GM12878 (cell line): ENCODE measurements around the gene DMAC1. TPM values are rescaled to one million over a fixed set of nuclear protein-coding genes. Genes with fewer than 3 reads are reported as not detected.

ENCODE experiments used
- ATAC-seq: fragments of 200-7000 bp; cut with Tn5 transposase; 3 replicates; pipeline ENCODE4 v1.9.1; 2020; ENCODE audit warnings: mild to moderate bottlenecking, moderate library complexity
- BruUV-seq: library from RNA; stranded (reverse); fragments of 400-500 nt; replicated peaks from 2 replicates; lab custom pipeline; 2021; lab: Mats Ljungman, UMichigan
- CTCF ChIA-PET: fragments of 300-600 bp; sonication (Branson Sonifier 250); formaldehyde crosslinking; extraction: SDS; loops from one replicate; lab custom pipeline; 2021; ENCODE audit warnings: inconsistent platforms; lab: Yijun Ruan, JAX
- POLR2A ChIA-PET: fragments of 350-600 bp; formaldehyde crosslinking; extraction: SDS; loops from one replicate; lab custom pipeline; 2021; ENCODE audit warnings: inconsistent platforms; lab: Charles Lee
- RAD21 ChIA-PET: fragments of 300-600 bp; sonication (Branson Sonifier 250); formaldehyde crosslinking; loops from one replicate; lab custom pipeline; 2023; ENCODE audit warnings: antibody characterized with exemption; ENCODE audit not compliant: unreplicated experiment; lab: Charles Lee
- SMC1A ChIA-PET: fragments of 300-600 bp; sonication (Branson Sonifier 250); formaldehyde crosslinking; loops from one replicate; lab custom pipeline; 2023; ENCODE audit not compliant: unreplicated experiment, uncharacterized antibody; lab: Charles Lee
- DNase-seq: peaks from one replicate; pipeline ENCODE4 v3.0.0-alpha.2; 2011; ENCODE audit warnings: low read depth, low spot score
- FAIRE-seq: peaks from 3 replicates; lab custom pipeline; 2011; peaks lifted over from hg19 to GRCh38; lab: Jason Lieb, UNC
- H2AFZ ChIP-seq: 2 replicates; pipeline ENCODE4 v1.6.0; 2011; ENCODE audit warnings: low read depth, low read length, control low read depth; ENCODE audit not compliant: control insufficient read depth
- H3K27ac ChIP-seq: 2 replicates; pipeline ENCODE4 v1.5.1; 2011; ENCODE audit warnings: control low read depth; ENCODE audit not compliant: control insufficient read depth, insufficient read depth
- H3K27me3 ChIP-seq, 2 experiments: replicated peaks in 1 of 2; 2 replicates each; pipeline versions ENCODE4 v1.6.0 to v1.6.1; 2011; ENCODE audit warnings: low read length in 1 of 2; ENCODE audit not compliant: control insufficient read depth in 2 of 2, insufficient read depth in 2 of 2
- H3K36me3 ChIP-seq, 2 experiments: 2 replicates each; pipeline ENCODE4 v1.5.1; 2011; ENCODE audit warnings: low read length in 1 of 2; ENCODE audit not compliant: control insufficient read depth in 2 of 2, insufficient read depth in 2 of 2
- H3K4me1 ChIP-seq: 2 replicates; pipeline ENCODE4 v1.6.1; 2011; ENCODE audit warnings: mild to moderate bottlenecking, low read length, moderate library complexity, mixed read lengths; ENCODE audit not compliant: control insufficient read depth, insufficient read depth
- H3K4me2 ChIP-seq: 2 replicates; pipeline ENCODE4 v1.6.0; 2011; ENCODE audit warnings: control low read depth; ENCODE audit not compliant: control insufficient read depth, insufficient read depth
- H3K4me3 ChIP-seq: fragments of 200-600 bp; sonication (generic); 2 replicates; pipeline ENCODE4 v1.5.1; 2016
- H3K79me2 ChIP-seq: 2 replicates; pipeline ENCODE4 v1.6.0; 2011; ENCODE audit warnings: low read length; ENCODE audit not compliant: control insufficient read depth, insufficient read depth
- H3K9ac ChIP-seq: 2 replicates; pipeline ENCODE4 v1.8.0; 2011; ENCODE audit warnings: low read length, control low read depth, mixed read lengths; ENCODE audit not compliant: control insufficient read depth, insufficient read depth
- H3K9me3 ChIP-seq: replicated peaks from 3 replicates; pipeline ENCODE4 v1.5.1; 2011; ENCODE audit warnings: mild to moderate bottlenecking, low read length; ENCODE audit not compliant: control insufficient read depth, insufficient read depth
- H4K20me1 ChIP-seq: 2 replicates; pipeline ENCODE4 v1.6.0; 2011; ENCODE audit not compliant: control insufficient read depth, insufficient read depth
- CHD2 ChIP-seq: IDR thresholded peaks from 2 replicates; pipeline ENCODE4 v1.6.1; 2011; ENCODE audit warnings: low read depth, low read length, improper control_type of control experiment, borderline replicate concordance
- ETV6 ChIP-seq, 2 experiments: fragments of 450-650 bp in 1 of 2; IDR thresholded peaks in 1 of 2; conservative IDR thresholded peaks in 1 of 2; 2 replicates each; pipeline ENCODE4 v1.6.1; 2014; ENCODE audit warnings: antibody characterized with exemption in 1 of 2, borderline replicate concordance in 1 of 2, low read depth in 1 of 2, mild to moderate bottlenecking in 1 of 2, moderate library complexity in 1 of 2
- IKZF2 ChIP-seq, 2 experiments: fragments of 450-650 bp; IDR thresholded peaks; 2 replicates each; pipeline ENCODE4 v1.6.1; 2017; ENCODE audit warnings: mild to moderate bottlenecking in 2 of 2, moderate library complexity in 2 of 2
- IRF4 ChIP-seq: IDR thresholded peaks from 2 replicates; pipeline ENCODE4 v1.6.1; 2011; ENCODE audit warnings: low read depth, low read length
- JUNB ChIP-seq: IDR thresholded peaks from 2 replicates; pipeline ENCODE4 v1.6.1; 2016; ENCODE audit warnings: antibody characterized with exemption, mild to moderate bottlenecking
- NFXL1 ChIP-seq: fragments of 450-650 bp; IDR thresholded peaks from 2 replicates; pipeline ENCODE4 v1.6.1; 2017; ENCODE audit warnings: antibody characterized with exemption, mild to moderate bottlenecking, borderline replicate concordance
- NFYA ChIP-seq: IDR thresholded peaks from 2 replicates; pipeline ENCODE4 v1.6.1; 2011; ENCODE audit warnings: low read depth, mild to moderate bottlenecking, low read length, improper control_type of control experiment, borderline replicate concordance
- NFYB ChIP-seq: IDR thresholded peaks from 2 replicates; pipeline ENCODE4 v1.6.1; 2011; ENCODE audit warnings: low read depth, mild to moderate bottlenecking, low read length, improper control_type of control experiment, moderate library complexity; ENCODE audit not compliant: insufficient read depth
- SPI1 ChIP-seq: IDR thresholded peaks from 2 replicates; pipeline ENCODE4 v1.6.1; 2011; ENCODE audit warnings: low read depth, mild to moderate bottlenecking, low read length, moderate library complexity, borderline replicate concordance; ENCODE audit not compliant: insufficient read depth
- SRF ChIP-seq, 2 experiments: IDR thresholded peaks; 2 replicates each; pipeline ENCODE4 v1.6.1; 2011; ENCODE audit warnings: low read depth in 2 of 2, low read length in 2 of 2, mild to moderate bottlenecking in 1 of 2, moderate library complexity in 1 of 2
- SUPT20H ChIP-seq: IDR thresholded peaks from 2 replicates; pipeline ENCODE4 v1.6.1; 2011; ENCODE audit warnings: low read depth, mild to moderate bottlenecking, low read length, moderate library complexity, borderline replicate concordance; ENCODE audit not compliant: control insufficient read depth
- WRNIP1 ChIP-seq: IDR thresholded peaks from 2 replicates; pipeline ENCODE4 v1.6.1; 2011; ENCODE audit warnings: low read depth, low read length, improper control_type of control experiment, borderline replicate concordance
- ZBTB40 ChIP-seq: fragments of 450-650 bp; IDR thresholded peaks from 2 replicates; pipeline ENCODE4 v1.6.1; 2016; ENCODE audit warnings: mild to moderate bottlenecking, moderate library complexity, borderline replicate concordance
- ZNF24 ChIP-seq: fragments of 450-650 bp; IDR thresholded peaks from 2 replicates; pipeline ENCODE4 v1.6.1; 2017; ENCODE audit warnings: antibody characterized with exemption, mild to moderate bottlenecking
- WGBS: methylation state at CpG from one replicate; pipeline ENCODE4 v1.1.6; 2016; ENCODE audit warnings: low lambda C conversion rate; ENCODE audit not compliant: insufficient replicate concordance, insufficient coverage; ENCODE audit errors: missing lambda C conversion rate; 5-methylcytosine and 5-hydroxymethylcytosine counted together
- in situ Hi-C: fragments of 300-500 bp; cut with MboI; formaldehyde crosslinking; loops from 9 replicates; pipeline ENCODE4 v1.14.3; 2018; ENCODE audit warnings: mixed read lengths
- intact Hi-C: fragments of 100-400 bp; cut with micrococcal nuclease; formaldehyde crosslinking; loops from one replicate; pipeline ENCODE4 v1.14.2; 2022; ENCODE audit not compliant: unreplicated experiment
- polyA plus RNA-seq, 11 experiments: library from polyadenylated mRNA; depleted of rRNA in 4 of 11; unstranded in 6 of 11; stranded (reverse) in 5 of 11; fragments of >200 nt; fragmentation: Nextera tagmentation in 4 of 11; fragmentation: Illumina TruSeq in 1 of 11; extraction: Ambion mirVana in 4 of 11; extraction: Trizol in 1 of 11; gene quantifications; 1 replicate in 1 of 11; 2 replicates in 10 of 11; pipeline versions ENCODE4 v1.2.1 to v1.2.3, GENCODE V29; 2011 to 2016; ENCODE audit warnings: inconsistent platforms in 2 of 11, missing spikeins in 2 of 11, low read depth in 1 of 11
- total RNA-seq, 4 experiments: library from RNA; depleted of rRNA in 3 of 4; stranded (reverse); fragments of >200 nt in 3 of 4; fragmentation: Illumina TruSeq in 1 of 4; extraction: Trizol in 1 of 4; gene quantifications; 2 replicates each; pipeline versions ENCODE4 v1.2.1 to v1.2.3, GENCODE V29; 2013 to 2021
- TF ChIP-seq, protein P1 (sequence below): fragments of 450-650 bp; IDR thresholded peaks from 2 replicates; pipeline ENCODE4 v1.6.1; 2017; ENCODE audit warnings: mild to moderate bottlenecking
- TF ChIP-seq, protein P2 (sequence below): IDR thresholded peaks from 2 replicates; pipeline ENCODE4 v1.6.1; 2012; ENCODE audit warnings: low read depth, low read length, improper control_type of control experiment

Gene DMAC1
- total and polyA plus RNA-seq, 10 of the 15 experiments (the other 5 are each of a cell fraction or from before 2014, with no cell fraction given) = 16.0 to 123 (median 44.5) TPM

- Histone ChIP-seq H4K20me1 (no peaks in the 10 kb centered on the region), H3K27ac (no peak overlapping the region), H3K27me3 (no peaks in the 10 kb centered on the region), H2AFZ (no peak overlapping the region), H3K9ac (no peak overlapping the region), H3K4me3 (no peak overlapping the region), H3K4me1 (no peaks in the 10 kb centered on the region), H3K4me2 (no peak overlapping the region), H3K9me3 (no peaks in the 10 kb centered on the region), H3K36me3 (no peaks in the 10 kb centered on the region), H3K79me2 (no peaks in the 10 kb centered on the region)
- RAD21 ChIA-PET = no interaction called here
- intact Hi-C loops = no loop called here
- DNase-seq = no peak
- no peak for ATAC-seq
- POLR2A ChIA-PET = no interaction called here
- SMC1A ChIA-PET = no interaction called here
- CTCF ChIA-PET = no interaction called here
- 0% methylated on average over 2 of the region's 2 CpGs for WGBS
- in situ Hi-C loops = loop anchor here (25.0 kb wide), 1 partner anchor 240 kb away; no protein-coding TSS in a partner anchor
- BruUV-seq = no TSS peak
- no peak for FAIRE-seq
- TF ChIP-seq, protein P1, sequence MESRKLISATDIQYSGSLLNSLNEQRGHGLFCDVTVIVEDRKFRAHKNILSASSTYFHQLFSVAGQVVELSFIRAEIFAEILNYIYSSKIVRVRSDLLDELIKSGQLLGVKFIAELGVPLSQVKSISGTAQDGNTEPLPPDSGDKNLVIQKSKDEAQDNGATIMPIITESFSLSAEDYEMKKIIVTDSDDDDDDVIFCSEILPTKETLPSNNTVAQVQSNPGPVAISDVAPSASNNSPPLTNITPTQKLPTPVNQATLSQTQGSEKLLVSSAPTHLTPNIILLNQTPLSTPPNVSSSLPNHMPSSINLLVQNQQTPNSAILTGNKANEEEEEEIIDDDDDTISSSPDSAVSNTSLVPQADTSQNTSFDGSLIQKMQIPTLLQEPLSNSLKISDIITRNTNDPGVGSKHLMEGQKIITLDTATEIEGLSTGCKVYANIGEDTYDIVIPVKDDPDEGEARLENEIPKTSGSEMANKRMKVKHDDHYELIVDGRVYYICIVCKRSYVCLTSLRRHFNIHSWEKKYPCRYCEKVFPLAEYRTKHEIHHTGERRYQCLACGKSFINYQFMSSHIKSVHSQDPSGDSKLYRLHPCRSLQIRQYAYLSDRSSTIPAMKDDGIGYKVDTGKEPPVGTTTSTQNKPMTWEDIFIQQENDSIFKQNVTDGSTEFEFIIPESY = no peak
- TF ChIP-seq IKZF2 (IDR thresholded peaks at IDR 0.05) (no peak), JUNB (no peak), SPI1 (no peak), NFXL1 (no peak), ZBTB40 (no peak), CHD2 (no peak), NFYB (no peak), ETV6 (conservative IDR thresholded peaks at IDR 0.05 in 1 of 2, IDR thresholded peaks at IDR 0.05 in 1 of 2; ENCODE audit: borderline replicate concordance in 1 of 2, low read depth in 1 of 2) (no peak), SRF (IDR thresholded peaks at IDR 0.05; ENCODE audit: low read depth in 2 of 2, low read length in 2 of 2) (no peak), WRNIP1 (no peak), ZNF24 (no peak), SUPT20H (no peak), IRF4 (no peak), NFYA (no peak)
- TF ChIP-seq, protein P2, sequence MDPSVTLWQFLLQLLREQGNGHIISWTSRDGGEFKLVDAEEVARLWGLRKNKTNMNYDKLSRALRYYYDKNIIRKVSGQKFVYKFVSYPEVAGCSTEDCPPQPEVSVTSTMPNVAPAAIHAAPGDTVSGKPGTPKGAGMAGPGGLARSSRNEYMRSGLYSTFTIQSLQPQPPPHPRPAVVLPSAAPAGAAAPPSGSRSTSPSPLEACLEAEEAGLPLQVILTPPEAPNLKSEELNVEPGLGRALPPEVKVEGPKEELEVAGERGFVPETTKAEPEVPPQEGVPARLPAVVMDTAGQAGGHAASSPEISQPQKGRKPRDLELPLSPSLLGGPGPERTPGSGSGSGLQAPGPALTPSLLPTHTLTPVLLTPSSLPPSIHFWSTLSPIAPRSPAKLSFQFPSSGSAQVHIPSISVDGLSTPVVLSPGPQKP = no peak
These were observed 27.5 kb upstream of the DMAC1 start for GRCh38 chr9:7827056-7827455.
